ENCODE results near the gene ADTRP.

The ADTRP gene

DNA sequence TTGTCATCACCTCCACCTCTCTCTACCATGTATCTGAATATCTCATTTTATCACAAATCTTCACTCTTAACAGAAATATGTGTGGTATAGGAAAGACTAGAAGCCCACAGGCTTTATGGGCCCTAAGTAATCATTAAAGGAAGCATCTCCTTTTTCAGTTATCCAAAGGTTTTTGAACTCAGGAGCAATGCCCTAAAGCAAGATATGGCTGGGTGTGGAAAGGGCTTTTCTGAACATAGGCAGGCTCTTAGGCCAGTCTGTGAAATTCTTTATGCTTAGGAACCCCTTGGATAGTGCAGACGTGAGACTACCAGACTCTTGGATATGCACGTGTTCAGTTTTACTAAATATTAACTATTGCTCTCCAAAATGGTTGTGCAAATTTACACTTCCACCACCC, 99.5 kb downstream of the ADTRP start:
- DNase-seq (ENCODE audit: extremely low spot score, insufficient read length, low read depth) (no peak), FAIRE-seq (no peak)

DNA sequence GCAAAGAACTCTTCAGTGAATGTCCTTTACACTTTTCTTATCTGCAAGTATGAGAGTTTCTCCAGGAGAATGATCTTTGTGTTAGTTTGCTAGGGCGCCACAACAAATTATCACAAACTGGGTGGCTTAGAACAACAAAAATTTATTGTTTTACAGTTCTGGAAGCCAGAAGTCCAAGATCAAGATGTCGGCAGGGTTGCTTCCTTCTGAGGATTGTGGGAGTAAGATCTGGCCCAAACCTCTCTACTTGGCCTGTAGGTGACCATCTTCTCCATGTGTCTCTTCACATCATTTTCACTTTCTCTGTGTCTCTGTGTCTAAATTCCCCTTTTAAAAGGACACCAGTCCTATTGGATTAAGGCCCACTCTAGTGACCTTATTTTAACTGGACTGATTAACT, 103.0 kb downstream of the ADTRP start:
- FAIRE-seq (no peak), DNase-seq (ENCODE audit: extremely low spot score, insufficient read length, low read depth) (no peak)

DNA sequence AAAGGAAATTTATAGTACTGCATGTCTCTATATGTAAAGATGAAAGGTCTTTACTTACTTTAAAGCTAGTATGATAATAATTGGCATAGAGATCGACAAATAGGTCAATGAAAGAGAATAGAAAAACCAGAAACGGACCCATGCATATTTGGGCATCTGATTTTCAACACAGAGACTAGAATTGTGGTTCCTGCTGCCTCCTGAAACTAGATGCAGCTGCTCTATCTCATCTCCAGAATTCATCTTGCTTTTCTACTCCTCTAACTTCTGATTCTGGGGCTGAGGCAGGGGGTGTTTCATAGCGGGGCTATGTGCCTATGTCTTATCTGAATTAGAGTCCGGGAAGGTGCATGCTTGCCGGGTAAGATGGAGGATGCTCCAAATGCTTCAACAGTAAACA, 105.9 kb downstream of the ADTRP start:
- DNase-seq (ENCODE audit: extremely low spot score, insufficient read length, low read depth) (no peak), FAIRE-seq (no peak)

DNA sequence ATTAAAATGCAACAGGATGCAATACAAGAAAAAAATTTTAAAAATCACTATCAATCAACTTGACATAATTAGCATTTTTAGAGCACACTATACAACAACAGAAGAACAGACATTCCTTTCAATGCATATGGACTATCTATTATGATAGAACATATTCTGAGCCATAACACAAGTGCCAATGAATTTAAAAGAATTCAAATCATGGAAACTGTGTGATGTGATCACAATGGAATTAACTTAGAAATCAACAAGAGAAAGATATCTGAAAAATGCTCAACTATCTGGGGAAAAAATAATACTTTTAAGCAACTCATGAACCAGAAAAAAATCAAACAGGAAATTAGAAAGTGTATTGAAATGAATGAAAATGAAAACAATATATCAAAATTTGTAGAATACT, 106.3 kb downstream of the ADTRP start:
- DNase-seq (ENCODE audit: extremely low spot score, insufficient read length, low read depth) (no peak), FAIRE-seq (no peak)

DNA sequence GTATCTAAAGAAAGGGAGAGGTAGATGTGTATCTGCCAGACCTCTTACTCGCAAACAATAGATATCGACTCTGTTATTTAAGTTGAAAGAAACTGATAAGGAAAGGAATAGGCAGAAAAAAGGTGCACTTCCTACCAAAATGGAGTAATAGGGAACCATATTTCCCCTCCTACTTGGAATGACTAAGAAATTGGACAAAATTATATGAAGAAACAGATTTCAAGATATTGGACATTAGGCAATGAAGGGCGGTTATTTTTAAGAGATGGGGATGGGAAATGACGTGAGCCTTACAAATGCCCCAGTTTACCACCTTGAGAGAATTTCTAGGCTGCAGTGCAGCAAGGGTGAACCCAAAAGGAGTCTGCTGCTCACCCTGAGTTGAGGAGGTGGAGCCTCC, 108.9 kb downstream of the ADTRP start:
- FAIRE-seq (no peak), DNase-seq (ENCODE audit: extremely low spot score, insufficient read length, low read depth) (no peak)

DNA sequence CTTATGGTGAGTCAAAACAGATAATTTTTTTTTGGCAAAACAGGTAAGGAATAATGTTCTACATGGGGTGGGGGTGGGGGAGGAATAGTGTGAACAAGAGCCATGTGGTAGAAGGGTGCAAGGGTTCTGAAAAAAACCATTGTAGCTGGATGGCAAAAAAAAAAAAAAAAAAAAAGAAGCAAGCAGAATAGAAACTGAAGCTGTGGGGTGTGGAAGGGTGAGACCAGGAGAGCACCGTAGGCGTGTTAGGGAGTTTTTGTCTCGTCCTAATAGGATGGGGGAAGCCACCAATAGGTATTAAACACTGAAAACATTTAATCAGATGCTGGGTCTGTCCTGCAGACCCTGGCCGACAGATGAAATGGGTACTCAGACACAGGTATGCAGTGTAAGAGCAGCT, 110.1 kb downstream of the ADTRP start:
- DNase-seq (ENCODE audit: extremely low spot score, insufficient read length, low read depth) = no peak

DNA sequence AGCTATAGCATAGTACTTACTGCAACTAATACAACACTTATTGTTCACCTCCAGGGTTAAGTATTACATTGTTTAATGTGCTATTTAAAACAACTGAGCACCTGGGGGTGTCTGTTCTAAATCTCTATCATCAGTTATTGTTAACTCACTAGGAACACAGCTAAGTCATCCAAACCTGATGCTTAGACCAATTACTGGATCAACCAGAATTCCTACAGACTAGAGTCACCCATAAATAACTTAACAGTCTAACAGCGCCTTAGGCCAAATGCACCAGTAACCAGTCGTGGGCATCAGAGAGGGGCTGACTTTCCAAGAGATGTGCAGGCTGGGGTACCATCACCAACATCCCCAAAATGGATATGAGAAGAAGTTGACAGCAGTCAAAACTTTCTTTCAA, 110.7 kb downstream of the ADTRP start:
- no peak for FAIRE-seq
- no peak for DNase-seq (ENCODE audit: extremely low spot score, insufficient read length, low read depth)

More for the DNA sequence above, 110.1 kb downstream of the ADTRP start:
- no peak for FAIRE-seq

DNA sequence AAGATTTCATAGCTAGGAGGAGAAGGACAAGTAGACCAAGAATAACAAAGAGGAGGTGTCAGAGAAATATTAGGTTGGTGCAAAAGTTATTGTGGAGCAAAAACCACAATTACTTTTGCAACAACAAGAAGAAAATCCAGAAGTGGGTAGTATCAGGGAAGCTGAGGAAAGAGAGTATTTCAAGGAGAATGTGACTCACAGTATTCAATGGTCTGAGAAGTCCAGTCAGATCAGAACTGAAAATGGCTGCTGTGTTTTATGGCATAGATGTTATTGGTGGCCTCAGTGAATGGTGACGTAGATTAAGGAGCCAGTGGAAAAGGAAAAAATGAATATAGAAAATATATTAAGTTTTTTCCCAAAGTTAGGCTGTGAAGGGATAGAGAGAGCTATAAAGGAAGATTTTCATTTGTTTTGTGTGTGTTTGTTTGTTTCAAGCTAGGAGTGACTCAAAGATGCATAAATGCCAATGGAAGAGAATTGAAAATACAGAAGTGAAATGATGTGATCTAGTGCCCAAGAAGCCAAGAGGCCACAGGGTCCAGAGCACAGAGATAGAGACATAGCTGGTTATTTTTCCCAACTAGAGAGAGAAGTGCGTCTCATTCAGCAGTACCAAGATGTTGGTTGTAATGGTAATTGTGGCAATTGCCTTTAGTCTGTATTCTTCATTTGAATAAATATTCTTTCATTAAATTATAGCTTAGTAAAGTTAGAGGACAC, 112.8 kb downstream of the ADTRP start:
- FAIRE-seq (no peak), DNase-seq (ENCODE audit: extremely low spot score, insufficient read length, low read depth) (no peak)

Measured in GM18507 (cell line).